ENCODE measurements around the gene CRELD2. TPM values are rescaled to one million over a fixed set of nuclear protein-coding genes. Genes with fewer than 3 reads are reported as not detected.
A peak's percentile ranks its signal among the peaks of the same experiment; 100 is the strongest.

Gene CRELD2
- polyA plus RNA-seq, 1 donor from 2014 or later: 83.2 TPM

- Histone ChIP-seq H3F3A (ENCODE audit: insufficient read depth, low read length, poor library complexity, severe bottlenecking) (no peaks in the 10 kb centered on the region), H3K79me2 (replicated peaks; ENCODE audit: insufficient read depth, low read length) (peaks cover 10% of the 10 kb centered on the region), H3K9ac (ENCODE audit: low read length) (no peak overlapping the region), H3K27me3 (ENCODE audit: insufficient read depth, low read depth, low read length) (no peaks in the 10 kb centered on the region), H4K20me1 (ENCODE audit: insufficient read depth) (peaks cover 2% of the 10 kb centered on the region), H2AFZ (ENCODE audit: low read depth, low read length) (no peak overlapping the region), H3K9me2 (ENCODE audit: insufficient read depth, low read length) (no peaks in the 10 kb centered on the region), H3K36me3 (ENCODE audit: insufficient read depth, low read length) (no peaks in the 10 kb centered on the region), H3K4me3 (ENCODE audit: low read length) (no peak overlapping the region), H3K9me3 (ENCODE audit: low read length) (no peaks in the 10 kb centered on the region), H3K27ac (ENCODE audit: low read length) (no peak overlapping the region), H3K4me2 (ENCODE audit: low read length) (no peak overlapping the region)
- TF ChIP-seq, protein P1, sequence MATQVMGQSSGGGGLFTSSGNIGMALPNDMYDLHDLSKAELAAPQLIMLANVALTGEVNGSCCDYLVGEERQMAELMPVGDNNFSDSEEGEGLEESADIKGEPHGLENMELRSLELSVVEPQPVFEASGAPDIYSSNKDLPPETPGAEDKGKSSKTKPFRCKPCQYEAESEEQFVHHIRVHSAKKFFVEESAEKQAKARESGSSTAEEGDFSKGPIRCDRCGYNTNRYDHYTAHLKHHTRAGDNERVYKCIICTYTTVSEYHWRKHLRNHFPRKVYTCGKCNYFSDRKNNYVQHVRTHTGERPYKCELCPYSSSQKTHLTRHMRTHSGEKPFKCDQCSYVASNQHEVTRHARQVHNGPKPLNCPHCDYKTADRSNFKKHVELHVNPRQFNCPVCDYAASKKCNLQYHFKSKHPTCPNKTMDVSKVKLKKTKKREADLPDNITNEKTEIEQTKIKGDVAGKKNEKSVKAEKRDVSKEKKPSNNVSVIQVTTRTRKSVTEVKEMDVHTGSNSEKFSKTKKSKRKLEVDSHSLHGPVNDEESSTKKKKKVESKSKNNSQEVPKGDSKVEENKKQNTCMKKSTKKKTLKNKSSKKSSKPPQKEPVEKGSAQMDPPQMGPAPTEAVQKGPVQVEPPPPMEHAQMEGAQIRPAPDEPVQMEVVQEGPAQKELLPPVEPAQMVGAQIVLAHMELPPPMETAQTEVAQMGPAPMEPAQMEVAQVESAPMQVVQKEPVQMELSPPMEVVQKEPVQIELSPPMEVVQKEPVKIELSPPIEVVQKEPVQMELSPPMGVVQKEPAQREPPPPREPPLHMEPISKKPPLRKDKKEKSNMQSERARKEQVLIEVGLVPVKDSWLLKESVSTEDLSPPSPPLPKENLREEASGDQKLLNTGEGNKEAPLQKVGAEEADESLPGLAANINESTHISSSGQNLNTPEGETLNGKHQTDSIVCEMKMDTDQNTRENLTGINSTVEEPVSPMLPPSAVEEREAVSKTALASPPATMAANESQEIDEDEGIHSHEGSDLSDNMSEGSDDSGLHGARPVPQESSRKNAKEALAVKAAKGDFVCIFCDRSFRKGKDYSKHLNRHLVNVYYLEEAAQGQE (IDR thresholded peaks at IDR 0.05; ENCODE audit: borderline replicate concordance): no peak
- TF ChIP-seq SMC3 (conservative IDR thresholded peaks at IDR 0.05; ENCODE audit: poor library complexity): no peak
- no peak for TF ChIP-seq TAF1 (IDR thresholded peaks at IDR 0.05; ENCODE audit: low read depth)
- no peak for TF ChIP-seq RAD21 (conservative IDR thresholded peaks at IDR 0.05)
- TF ChIP-seq EP300 (conservative IDR thresholded peaks at IDR 0.05; ENCODE audit: poor library complexity, severe bottlenecking): no peak
- TF ChIP-seq, protein P2, sequence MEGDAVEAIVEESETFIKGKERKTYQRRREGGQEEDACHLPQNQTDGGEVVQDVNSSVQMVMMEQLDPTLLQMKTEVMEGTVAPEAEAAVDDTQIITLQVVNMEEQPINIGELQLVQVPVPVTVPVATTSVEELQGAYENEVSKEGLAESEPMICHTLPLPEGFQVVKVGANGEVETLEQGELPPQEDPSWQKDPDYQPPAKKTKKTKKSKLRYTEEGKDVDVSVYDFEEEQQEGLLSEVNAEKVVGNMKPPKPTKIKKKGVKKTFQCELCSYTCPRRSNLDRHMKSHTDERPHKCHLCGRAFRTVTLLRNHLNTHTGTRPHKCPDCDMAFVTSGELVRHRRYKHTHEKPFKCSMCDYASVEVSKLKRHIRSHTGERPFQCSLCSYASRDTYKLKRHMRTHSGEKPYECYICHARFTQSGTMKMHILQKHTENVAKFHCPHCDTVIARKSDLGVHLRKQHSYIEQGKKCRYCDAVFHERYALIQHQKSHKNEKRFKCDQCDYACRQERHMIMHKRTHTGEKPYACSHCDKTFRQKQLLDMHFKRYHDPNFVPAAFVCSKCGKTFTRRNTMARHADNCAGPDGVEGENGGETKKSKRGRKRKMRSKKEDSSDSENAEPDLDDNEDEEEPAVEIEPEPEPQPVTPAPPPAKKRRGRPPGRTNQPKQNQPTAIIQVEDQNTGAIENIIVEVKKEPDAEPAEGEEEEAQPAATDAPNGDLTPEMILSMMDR (IDR thresholded peaks at IDR 0.05; ENCODE audit: poor library complexity, severe bottlenecking): no peak
- no peak for TF ChIP-seq POLR2AphosphoS5 (IDR thresholded peaks at IDR 0.05)
- TF ChIP-seq MXI1 (conservative IDR thresholded peaks at IDR 0.05; ENCODE audit: poor library complexity, severe bottlenecking): no peak
- TF ChIP-seq EZH2 (IDR thresholded peaks at IDR 0.05; ENCODE audit: borderline replicate concordance, insufficient read depth, low read length, poor library complexity, severe bottlenecking): no peak
These were observed 2.8 kb upstream of the CRELD2 start for GRCh38 chr22:49915610-49916009.

GRCh38 chr22:49916831-49917230, 1.6 kb upstream of the CRELD2 start:
- Histone ChIP-seq H3K27me3 (ENCODE audit: insufficient read depth, low read depth, low read length) (no peaks in the 10 kb centered on the region), H3K27ac (ENCODE audit: low read length) (no peak overlapping the region), H4K20me1 (ENCODE audit: insufficient read depth) (peaks cover 2% of the 10 kb centered on the region), H3K9ac (ENCODE audit: low read length) (no peak overlapping the region), H3K4me2 (ENCODE audit: low read length) (no peak overlapping the region), H3K36me3 (ENCODE audit: insufficient read depth, low read length) (no peaks in the 10 kb centered on the region), H2AFZ (ENCODE audit: low read depth, low read length) (no peak overlapping the region), H3K4me3 (ENCODE audit: low read length) (peak overlapping the region; percentile 84), H3F3A (ENCODE audit: insufficient read depth, low read length, poor library complexity, severe bottlenecking) (no peaks in the 10 kb centered on the region), H3K9me3 (ENCODE audit: low read length) (no peaks in the 10 kb centered on the region), H3K79me2 (replicated peaks; ENCODE audit: insufficient read depth, low read length) (peaks cover 10% of the 10 kb centered on the region), H3K9me2 (ENCODE audit: insufficient read depth, low read length) (no peaks in the 10 kb centered on the region)
- TF ChIP-seq, protein P2 (IDR thresholded peaks at IDR 0.05; ENCODE audit: poor library complexity, severe bottlenecking): no peak
- TF ChIP-seq EP300 (conservative IDR thresholded peaks at IDR 0.05; ENCODE audit: poor library complexity, severe bottlenecking): no peak
- TF ChIP-seq EZH2 (IDR thresholded peaks at IDR 0.05; ENCODE audit: borderline replicate concordance, insufficient read depth, low read length, poor library complexity, severe bottlenecking): no peak
- TF ChIP-seq, protein P1 (IDR thresholded peaks at IDR 0.05; ENCODE audit: borderline replicate concordance): no peak
- TF ChIP-seq POLR2AphosphoS5 (IDR thresholded peaks at IDR 0.05): no peak
- no peak for TF ChIP-seq MXI1 (conservative IDR thresholded peaks at IDR 0.05; ENCODE audit: poor library complexity, severe bottlenecking)
- no peak for TF ChIP-seq RAD21 (conservative IDR thresholded peaks at IDR 0.05)
- TF ChIP-seq TAF1 (IDR thresholded peaks at IDR 0.05; ENCODE audit: low read depth): no peak
- TF ChIP-seq SMC3 (conservative IDR thresholded peaks at IDR 0.05; ENCODE audit: poor library complexity): no peak

All from neural cell (in vitro differentiated cells).